CD4-positive, alpha-beta T cell treated with Interferon alpha-2 for 1 hour (primary cell): ENCODE data around the gene KCTD10.

Experiments used
- DNase-seq, 2 donors: peaks; one replicate each; pipeline ENCODE4 v3.0.0-alpha.2; 2020 to 2022

The KCTD10 gene

GRCh38 chr12:109467978-109468676 lies 9.0 kb downstream of the KCTD10 start:
- DNase-seq = no peak

- no peak for DNase-seq
Measured at GRCh38 chr12:109466821-109467220, 10.3 kb downstream of the KCTD10 start.

GRCh38 chr12:109466305-109466704 lies 10.8 kb downstream of the KCTD10 start:
- no peak for DNase-seq

GRCh38 chr12:109464642-109465351 lies 12.3 kb downstream of the KCTD10 start:
- DNase-seq = no peak

GRCh38 chr12:109463756-109464155 lies 13.3 kb downstream of the KCTD10 start:
- DNase-seq = no peak

GRCh38 chr12:109462868-109463692 lies 14.0 kb downstream of the KCTD10 start:
- DNase-seq = no peak

GRCh38 chr12:109461846-109462756 lies 15.0 kb downstream of the KCTD10 start:
- DNase-seq = no peak

- peak in 1 of 2 donors; percentile 34 for DNase-seq
Measured at GRCh38 chr12:109461049-109461845, 15.9 kb downstream of the KCTD10 start.

- no peak for DNase-seq
Measured at GRCh38 chr12:109460538-109460937, 16.6 kb downstream of the KCTD10 start.

- DNase-seq = no peak
Measured at GRCh38 chr12:109459247-109459646, 17.9 kb downstream of the KCTD10 start.

- DNase-seq = no peak
Measured at GRCh38 chr12:109458771-109459208, 18.3 kb downstream of the KCTD10 start.

GRCh38 chr12:109458086-109458485 lies 19.0 kb downstream of the KCTD10 start:
- DNase-seq = no peak

GRCh38 chr12:109455706-109456105 lies 21.4 kb downstream of the KCTD10 start:
- DNase-seq = no peak

- DNase-seq = no peak
Measured at GRCh38 chr12:109452489-109452888, 24.6 kb downstream of the KCTD10 start.

- DNase-seq = no peak
Measured at GRCh38 chr12:109451400-109451799, 25.7 kb downstream of the KCTD10 start.

- no peak for DNase-seq
Measured at GRCh38 chr12:109450980-109451379, 26.1 kb downstream of the KCTD10 start.

- no peak for DNase-seq
Measured at GRCh38 chr12:109449845-109450532, 27.1 kb downstream of the KCTD10 start.

GRCh38 chr12:109448707-109449390 lies 28.3 kb downstream of the KCTD10 start:
- DNase-seq = no peak

GRCh38 chr12:109448272-109448671 lies 28.8 kb downstream of the KCTD10 start:
- no peak for DNase-seq

GRCh38 chr12:109447482-109447881 lies 29.6 kb downstream of the KCTD10 start:
- no peak for DNase-seq
